A549 treated with CpdA at 1 μM for 4 hours (cell line): Measurements from ENCODE around the gene TBC1D24. TPM values are rescaled to one million over a fixed set of nuclear protein-coding genes. Genes with fewer than 3 reads are reported as not detected.

ENCODE experiments used
- total RNA-seq: library from RNA; stranded (reverse); fragments of 200-300 nt; extraction: Qiagen RNA extraction; gene quantifications from 5 replicates; pipeline ENCODE4 v1.2.3, GENCODE V29; 2022; ENCODE audit warnings: low read depth

The TBC1D24 gene
- 5.0 to 9.6 TPM (median 7.8 TPM) in 5 replicates for total RNA-seq

DNA sequence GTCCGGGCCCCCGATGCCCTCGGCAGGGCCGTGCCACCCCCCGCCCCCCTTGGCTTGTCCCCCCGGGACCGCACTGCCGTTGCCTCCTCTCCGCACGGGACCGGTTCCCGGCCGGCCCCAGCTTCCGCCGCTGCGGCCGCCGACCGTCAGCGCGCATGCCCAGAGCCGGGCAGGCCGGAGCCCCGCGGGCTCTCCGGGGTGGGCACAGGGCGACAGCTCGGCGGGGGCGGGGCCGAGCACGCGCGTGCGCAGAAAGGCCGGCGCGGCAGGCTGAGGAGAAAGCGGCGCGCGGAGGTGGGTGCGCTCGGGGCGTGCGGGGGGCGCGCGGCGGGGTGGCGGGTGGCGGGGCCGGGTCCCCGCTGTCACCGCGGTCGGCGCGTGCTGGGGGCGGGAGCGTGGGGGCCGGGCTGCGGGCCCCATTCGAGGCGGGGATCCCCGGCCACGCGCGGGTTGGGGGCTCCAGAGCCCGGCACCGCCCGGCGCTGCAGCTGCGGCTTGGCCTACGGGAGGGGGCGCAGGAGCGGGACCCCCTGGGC, at the start of gene TBC1D24:
TSS of gene TBC1D24 (plus strand) at position 251 of the 536 bp plus-strand sequence. CDS start 21,022 bp downstream, outside the sequence.

GRCh38 chr16:2429034-2429770, 45.7 kb upstream of the TBC1D24 start, which contains the start of gene CCNF:
Gene CCNF (plus strand): TSS chr16:2429447. CDS start chr16:2429482, 35 bp downstream.

DNA sequence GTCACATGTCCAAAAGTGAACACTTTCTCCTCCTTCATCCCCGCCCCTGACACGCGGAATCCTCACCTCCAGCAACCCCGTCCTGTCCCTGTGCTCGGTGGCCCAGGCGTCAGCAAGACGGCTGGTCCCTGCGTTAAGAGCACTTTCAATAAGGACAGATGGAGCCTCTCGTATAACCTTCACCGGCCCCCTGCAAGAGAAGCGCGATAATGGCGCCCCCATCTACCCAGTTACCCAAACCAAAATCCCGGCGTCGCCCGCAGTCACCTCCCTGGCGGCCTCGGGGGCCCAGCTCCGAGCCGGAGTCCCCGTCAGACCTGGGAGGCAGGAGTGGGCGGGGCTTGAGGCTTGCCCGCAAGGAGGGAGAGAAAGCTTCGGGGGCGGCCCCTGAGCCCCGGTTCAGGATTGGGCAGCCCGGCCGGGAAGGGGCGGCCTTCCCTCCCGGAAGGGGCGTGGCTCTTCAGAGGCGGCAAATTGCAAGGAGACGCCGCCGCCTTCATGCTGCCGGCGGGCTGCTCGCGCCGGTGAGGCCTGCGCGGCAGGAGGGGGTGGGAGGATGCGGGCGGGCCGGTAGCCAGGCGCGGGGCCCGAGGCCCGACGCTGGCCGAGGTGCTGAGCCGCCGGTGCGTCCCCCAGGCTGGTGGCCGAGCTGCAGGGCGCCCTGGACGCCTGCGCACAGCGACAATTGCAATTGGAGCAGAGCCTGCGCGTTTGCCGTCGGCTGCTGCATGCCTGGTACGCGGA, 15.1 kb upstream of the TBC1D24 start, which contains the start of gene TEDC2:
TSS of gene TEDC2 (plus strand) at position 463 of the 744 bp plus-strand sequence. CDS start at position 499, 36 bp downstream.

DNA sequence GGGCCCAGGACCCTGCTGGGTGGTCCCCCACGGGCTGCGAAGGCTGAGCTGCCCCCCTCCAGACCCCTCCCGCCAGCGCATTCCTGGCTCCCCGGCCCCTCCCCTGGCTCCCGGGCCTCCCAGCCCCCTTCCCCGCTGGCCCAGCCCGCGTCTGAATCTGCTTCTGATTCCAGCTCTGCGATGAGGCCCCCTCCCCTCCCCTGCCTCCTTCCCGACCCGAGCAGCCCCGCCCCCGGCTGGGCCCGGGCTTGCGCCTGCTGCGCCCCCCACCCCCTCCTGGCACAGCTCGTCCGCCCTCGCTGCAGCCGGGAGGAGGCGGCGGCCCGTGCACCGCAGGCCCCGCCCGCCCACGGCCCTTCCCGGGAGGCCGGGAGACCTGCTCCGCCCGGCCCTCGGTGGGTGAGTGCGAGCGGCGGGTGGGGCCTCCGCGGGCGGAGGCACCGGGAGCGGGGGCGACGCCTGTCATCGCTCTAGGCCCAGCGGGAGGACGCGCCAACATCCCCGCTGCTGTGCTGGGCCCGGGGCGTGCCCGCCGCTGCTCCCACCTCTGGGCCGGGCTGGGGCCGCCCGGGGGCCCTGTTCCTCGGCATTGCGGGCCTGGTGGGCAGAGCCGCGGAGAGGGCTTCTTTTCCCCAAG, 3.8 kb upstream of the TBC1D24 start, which contains the start of gene NTN3:
TSS of gene NTN3 (plus strand) at position 282 of the 637 bp plus-strand sequence. CDS start 405 bp downstream, outside the sequence.

DNA sequence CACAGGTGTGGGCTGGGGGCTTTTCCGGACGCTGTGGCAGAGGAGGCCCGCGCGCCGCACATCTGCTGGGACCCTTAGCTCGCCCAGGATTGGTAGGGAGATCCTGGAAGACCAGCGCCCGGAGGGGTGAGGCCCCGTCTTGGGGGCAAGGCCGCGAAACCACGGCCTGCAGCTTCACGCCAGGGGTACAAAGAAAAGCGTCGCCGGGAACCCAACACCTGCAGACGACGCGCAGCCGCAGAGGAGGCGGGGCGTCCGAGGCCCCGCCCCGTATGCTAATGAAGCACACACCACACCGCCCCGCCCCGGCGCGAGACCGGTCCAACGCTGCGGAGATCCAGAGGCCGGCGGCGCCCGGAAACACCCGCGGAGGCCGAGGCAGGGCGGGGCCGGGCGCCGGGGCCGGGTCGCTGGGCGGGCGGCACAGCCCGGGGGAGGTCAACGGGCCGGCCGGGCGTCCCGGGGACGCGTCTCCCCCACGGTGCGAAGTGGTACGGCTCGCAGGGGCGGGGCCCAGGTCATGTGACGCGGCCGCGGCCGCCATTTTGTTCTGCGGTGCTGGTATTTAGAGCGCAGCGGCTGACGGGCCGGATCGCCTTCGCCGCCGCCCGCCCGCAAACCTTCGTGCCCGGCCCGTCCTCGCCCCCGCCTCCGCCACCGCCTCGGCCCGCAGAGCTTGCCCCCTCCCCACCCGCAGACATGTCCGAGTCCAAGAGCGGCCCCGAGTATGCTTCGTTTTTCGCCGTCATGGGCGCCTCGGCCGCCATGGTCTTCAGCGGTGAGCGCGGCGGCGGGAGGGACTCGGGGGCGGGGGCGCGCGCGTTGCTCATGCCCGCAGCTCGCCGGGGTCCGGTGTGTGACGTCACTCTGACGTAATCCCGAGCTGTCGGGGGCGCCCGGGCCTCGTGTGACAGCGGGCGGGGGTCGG, 38.7 kb downstream of the TBC1D24 start, which contains the start of gene ATP6V0C:
TSS of gene ATP6V0C (plus strand) at position 548 of the 928 bp plus-strand sequence. CDS start at position 700, 152 bp downstream.

DNA sequence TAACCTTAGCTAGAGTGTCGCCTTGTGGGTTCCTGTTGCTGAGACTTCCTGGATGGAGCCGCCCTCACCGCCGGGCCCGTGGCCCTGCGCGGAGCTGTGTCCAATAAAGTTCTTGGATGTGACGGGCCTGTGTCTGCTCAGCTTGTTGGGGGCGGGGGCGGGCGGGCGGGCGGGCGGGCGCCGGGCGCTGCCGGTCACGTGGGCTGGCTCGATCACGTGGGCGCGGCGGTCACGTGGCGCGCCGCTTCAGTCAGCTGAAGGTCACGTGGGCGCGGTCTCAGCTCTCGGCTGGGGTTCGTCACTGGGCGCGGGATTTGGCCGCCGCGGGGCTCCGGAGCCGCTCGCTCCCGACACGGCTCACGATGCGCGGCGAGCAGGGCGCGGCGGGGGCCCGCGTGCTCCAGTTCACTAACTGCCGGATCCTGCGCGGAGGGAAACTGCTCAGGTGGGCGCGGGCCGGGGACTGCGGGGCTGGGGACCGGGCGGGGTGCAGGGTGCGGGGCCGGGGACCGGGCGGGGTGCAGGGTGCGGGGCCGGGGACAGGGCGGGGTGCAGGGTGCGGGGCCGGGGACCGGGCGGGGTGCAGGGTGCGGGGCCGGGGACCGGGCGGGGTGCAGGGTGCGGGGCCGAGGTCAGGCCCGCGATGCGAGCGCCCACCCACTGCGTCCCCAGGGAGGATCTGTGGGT, 45.3 kb downstream of the TBC1D24 start, which contains the start of gene AMDHD2:
TSS of gene AMDHD2 (plus strand) at position 275 of the 687 bp plus-strand sequence. CDS start at position 363, 88 bp downstream.

GRCh38 chr16:2531371-2531695, 56.4 kb downstream of the TBC1D24 start, which contains the start of gene CEMP1:
Gene CEMP1 (minus strand): TSS chr16:2531408. CDS start chr16:2531073, 335 bp downstream.

GRCh38 chr16:2537451-2538379, 62.8 kb downstream of the TBC1D24 start, which contains the start of gene PDPK1:
Gene PDPK1 (plus strand): TSS chr16:2538021. CDS start chr16:2538113, 92 bp downstream.

Other genes with a start within 250 kb of the TBC1D24 start
- 1.0 to 1.7 TPM (median 1.3 TPM) in 5 replicates for gene DNASE1L2, start 238.7 kb upstream of the TBC1D24 start, total RNA-seq
- gene ECI1, start 223.5 kb upstream of the TBC1D24 start, total RNA-seq: 47.8 to 89.4 TPM (median 82.1 TPM) in 5 replicates
- 250 to 296 TPM (median 262 TPM) in 5 replicates for gene RNPS1, start 207.0 kb upstream of the TBC1D24 start, total RNA-seq
- gene ABCA3, start 134.4 kb upstream of the TBC1D24 start, total RNA-seq: 15.1 to 19.9 TPM (median 16.6 TPM) in 5 replicates
- 20.1 to 24.7 TPM (median 22.5 TPM) in 5 replicates for gene CCNF, start 45.7 kb upstream of the TBC1D24 start, total RNA-seq
- gene TEDC2, start 15.0 kb upstream of the TBC1D24 start, total RNA-seq: 18.3 to 23.7 TPM (median 21.3 TPM) in 5 replicates
- 0.06 TPM in 1 of 5 replicates, not detected in the others for gene NTN3, start 3.8 kb upstream of the TBC1D24 start, total RNA-seq
- gene ATP6V0C, start 38.8 kb downstream of the TBC1D24 start, total RNA-seq: 139 to 302 TPM (median 247 TPM) in 5 replicates
- 20.0 to 27.6 TPM (median 23.5 TPM) in 5 replicates for gene AMDHD2, start 45.2 kb downstream of the TBC1D24 start, total RNA-seq
- 0.08 TPM in 1 of 5 replicates, not detected in the others for gene CEMP1, start 56.3 kb downstream of the TBC1D24 start, total RNA-seq
- gene PDPK1, start 62.9 kb downstream of the TBC1D24 start, total RNA-seq: 19.8 to 25.7 TPM (median 22.4 TPM) in 5 replicates
- gene KCTD5, start 207.4 kb downstream of the TBC1D24 start, total RNA-seq: 37.7 to 45.1 TPM (median 42.1 TPM) in 5 replicates
- 1.0 to 1.6 TPM (median 1.3 TPM) in 5 replicates for gene PRSS27, start 245.1 kb downstream of the TBC1D24 start, total RNA-seq